Measurements from ENCODE around the gene GUCA2A.

GUCA2A gene

DNA sequence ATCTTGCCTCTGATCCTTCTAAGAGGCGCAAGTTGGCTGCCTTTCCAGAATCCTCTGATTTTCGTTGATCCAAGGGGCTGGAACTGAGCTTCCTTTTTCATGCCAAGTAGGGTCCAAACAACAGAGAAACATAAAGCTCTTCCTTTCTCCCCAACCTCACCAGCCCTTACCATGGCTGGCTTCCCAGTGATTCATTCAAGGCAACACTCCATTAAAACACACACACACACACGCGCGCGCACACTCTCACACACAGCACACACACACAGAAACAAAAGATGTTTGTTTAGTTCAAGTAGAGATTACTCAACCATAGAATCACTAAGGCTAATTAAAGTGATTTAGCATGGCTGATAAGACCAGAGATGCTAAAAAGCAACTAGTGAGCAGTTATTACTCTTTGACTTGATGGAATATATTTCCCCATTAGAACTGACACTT lies 13.0 kb upstream of the GUCA2A start:
- DNase-seq (ENCODE audit: low spot score) (no peak), FAIRE-seq (no peak)

DNA sequence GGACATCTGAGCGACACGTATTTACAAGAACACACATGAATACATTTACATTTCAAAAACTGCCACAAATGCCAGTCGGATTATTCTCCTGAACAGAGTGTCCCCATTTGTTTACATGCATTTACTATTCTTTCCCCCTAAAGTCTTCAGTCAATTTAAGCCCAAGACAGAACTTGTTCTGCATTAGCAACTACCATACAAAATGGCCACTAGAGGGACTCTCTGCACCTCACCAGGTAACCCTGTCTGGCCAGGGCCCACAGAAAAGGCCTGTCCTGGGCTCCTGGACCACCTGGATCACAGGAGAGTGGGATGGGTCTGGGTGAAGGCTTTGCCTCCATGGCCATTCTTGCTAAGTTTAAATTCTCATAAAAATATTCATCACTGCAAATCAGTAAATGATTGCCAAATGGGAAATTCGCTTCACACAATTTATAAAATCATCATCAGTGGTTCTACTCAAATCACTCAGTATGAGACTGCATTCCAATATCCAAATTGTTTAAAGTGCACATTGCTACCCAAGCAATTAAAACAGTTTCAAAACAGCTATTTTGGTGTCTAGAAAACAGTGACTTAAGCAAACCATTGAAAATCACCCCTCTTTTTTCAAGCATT lies 12.5 kb upstream of the GUCA2A start:
- FAIRE-seq: no peak
- peak; percentile 22 for DNase-seq (ENCODE audit: low spot score)

DNA sequence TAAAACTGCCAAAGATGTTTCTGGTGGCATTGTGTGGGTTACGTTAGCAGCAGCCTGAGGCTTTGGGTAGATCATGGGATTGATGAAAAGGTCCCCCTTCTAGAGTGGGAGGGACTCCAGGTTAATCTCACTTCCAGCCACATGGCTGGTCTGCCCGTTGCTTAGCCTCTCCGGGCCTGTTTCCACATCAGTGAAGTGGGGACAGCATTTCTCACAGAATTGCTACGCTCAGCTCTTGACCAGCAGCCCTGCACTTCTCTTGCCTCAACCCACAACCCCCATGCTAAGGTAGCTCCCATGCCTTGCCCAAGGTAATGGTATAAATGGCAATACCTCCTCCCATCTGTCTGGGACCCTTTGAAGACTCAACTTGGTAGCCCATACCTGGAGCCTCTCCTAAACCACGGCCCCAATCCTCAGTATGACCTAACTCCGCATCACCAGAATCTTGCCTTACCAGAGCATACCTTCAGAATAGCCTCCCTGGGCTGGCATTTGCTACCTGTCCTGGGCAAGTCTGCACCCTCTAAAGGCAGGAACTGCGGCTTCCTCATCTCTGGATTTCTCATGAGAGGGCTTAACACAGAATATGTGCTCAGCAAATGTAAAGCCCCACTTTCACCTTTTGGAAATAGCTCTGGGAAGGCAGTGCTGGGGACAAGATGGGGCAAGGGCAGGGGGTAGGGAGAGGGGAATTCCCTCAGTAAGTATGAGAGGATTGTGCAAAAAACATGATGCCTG lies 10.9 kb upstream of the GUCA2A start:
- FAIRE-seq (no peak), DNase-seq (ENCODE audit: low spot score) (no peak)

DNA sequence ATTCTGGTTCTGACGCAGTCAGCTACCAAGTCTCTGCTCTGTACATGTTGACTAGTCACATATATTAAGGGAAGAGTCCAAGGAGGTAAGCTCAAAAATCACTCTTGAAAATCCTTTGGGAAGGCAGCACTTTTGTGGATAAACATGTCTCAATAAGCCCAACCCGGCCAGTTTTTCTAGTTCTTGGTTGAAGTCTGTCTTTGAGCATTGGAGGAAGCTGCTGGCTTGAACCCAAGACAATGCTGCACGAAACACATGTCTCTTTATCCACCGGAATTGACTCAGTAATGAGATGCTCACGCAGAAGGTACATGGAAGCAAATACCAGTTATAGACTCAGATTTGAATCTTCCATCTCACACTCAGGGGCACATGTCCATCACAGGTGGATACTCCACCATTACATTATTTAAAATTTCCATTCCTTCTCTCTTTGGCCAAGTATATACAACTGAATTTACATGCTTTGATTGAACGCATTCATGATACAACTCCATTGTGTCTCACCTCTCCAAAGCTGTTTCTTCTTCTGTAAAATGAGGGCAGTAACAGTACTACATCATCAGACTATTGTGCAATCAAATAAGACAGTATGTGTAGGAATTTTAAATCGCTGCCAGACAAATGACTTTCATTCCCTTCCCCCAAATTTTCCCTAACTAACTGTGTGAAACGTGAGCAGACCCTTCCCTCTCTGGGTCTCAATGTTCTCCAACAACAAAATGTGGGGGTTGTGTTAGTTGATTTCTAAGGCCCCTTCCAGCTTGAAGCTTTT lies 9.6 kb upstream of the GUCA2A start:
- DNase-seq (ENCODE audit: low spot score) (no peak), FAIRE-seq (no peak)

DNA sequence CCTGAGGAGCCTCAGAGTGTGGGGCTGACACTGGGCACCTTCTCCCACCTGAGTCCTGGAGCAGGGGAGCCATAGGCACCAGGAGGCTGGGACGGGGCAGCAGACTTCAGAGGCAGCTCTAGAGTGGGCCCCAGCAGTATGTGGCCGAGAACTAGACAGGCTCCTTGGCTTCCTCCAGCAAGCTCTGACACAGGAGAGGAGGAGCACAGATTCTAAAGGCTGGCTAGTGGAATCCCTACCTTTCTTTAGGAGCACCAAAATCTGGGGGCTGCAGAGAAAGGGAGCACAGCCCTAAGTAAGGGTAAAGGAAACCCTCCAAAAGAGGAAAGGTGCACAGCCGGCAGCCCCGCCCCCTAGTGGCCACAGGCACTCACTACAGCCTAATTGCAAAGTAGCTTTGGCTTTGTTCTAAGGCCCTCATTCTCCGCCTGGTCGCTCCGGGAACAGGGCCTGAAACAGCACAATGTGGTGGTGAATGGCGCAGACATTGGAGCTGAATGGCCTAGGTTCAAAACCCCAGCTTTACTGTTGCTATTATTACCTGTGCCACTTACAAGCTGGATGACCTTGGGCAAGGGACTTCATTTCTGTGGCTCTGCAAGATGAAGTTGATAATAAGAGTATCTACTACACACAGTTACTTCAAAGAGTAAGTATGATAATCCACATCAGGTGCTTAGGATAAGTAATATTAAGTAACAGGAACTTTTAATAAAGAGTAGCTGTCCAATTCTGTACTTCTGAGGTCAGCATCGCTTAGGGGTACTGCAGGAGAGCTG lies 8.8 kb upstream of the GUCA2A start:
- FAIRE-seq (no peak), DNase-seq (ENCODE audit: low spot score) (peak; percentile 27)

DNA sequence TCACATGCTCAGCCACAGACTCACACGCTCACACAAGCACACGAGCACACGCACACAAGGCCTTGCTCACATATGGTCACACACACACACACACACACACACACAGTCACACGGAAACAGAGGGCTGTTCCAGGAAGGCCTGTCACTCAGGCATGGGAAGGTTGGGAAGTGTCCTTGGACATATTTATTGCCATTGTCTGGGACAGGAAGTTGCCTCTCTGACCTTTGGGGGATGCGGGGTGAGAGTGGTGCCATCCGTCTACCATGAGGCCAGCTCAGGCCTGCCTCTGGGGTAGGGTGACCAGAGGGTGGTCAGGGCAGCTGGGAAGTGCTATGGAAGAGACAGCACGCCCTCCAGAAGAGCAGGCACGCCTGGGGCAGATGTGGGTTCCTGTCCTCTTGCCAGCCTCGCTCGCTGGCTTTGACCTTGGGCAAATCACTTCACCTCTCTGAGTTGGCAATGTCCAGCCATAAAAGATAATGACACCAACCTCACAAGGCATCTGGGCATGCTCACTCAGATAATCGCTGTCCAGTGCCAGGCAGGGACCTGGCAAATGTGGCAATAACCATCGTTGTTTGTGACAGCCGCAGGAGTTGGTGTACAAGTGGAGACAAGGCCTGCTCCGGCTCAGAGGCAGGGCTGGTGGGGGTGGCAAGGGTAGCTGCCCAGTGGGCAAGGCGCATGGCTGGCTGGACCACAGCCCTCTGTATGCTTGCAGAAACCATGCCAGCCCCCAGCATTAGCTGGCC lies 8.0 kb upstream of the GUCA2A start:
- FAIRE-seq: no peak
- DNase-seq (ENCODE audit: low spot score): no peak

DNA sequence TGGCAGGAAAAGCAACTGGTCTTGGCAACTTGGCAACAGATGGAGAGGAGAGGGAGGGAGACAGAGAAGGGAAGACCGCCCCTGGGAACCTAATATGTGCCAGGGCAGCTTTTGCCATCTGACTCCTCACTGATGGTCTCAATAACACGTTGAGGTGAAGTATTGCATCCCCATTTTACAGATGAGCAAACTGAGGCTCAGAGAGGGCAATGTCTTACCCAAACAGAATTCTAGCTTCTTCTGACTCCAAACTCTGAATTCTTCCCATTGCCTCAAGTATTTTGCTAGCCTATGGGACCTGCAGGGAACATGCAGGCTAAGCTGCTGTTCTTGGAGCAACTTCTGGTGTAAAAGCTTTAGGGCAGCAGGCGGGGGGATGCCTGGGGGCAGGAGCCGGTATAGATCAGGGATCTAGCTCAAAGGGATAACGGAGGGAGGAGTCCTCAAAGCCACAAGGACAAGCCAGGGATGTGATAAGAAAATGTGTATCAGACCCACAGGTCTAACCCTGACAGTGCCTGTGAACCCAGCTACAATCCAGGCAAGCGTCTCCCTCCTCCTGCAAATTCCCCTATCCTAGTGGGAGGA lies 7.2 kb upstream of the GUCA2A start:
- no peak for FAIRE-seq

DNA sequence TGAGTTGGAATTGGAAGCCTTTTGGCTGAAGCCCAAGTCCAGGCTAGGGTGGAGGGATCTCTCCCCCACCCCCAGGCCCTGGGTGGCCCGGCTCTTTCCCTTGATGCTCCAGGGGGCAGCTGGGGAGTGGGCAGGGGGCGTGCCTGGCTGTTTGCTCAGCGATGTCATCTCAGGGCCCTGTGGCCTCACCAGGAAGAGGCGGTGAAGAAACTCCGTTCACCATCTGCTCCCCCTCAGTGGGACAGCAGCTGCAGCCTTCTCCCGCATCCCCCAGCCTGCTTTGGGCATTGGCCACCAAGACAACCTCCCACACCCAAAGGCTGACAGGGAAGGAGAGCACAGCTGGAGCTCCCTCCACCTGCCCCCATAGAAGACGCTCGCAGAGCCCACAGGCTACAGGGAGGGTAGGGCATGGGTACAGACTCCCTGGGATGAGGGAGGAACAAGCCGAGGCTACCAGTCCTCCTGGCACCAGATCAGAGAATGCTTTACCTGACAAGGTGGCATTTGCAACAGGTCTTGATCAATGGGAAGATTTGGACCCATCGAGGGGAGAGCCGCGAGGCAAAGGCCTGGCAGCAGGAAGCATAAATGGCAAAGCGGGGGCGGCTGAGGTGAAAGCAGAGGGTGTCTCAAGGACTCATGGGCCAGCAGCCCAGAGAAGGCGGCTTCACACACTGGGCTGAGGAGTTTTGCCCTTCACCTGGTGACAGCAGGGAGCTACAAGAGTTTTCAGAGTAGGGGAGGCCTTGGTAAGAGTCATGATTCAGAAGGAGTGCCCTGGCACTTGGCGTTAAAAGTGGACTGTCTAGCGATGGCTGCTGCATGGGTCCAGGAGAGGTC lies 6.5 kb upstream of the GUCA2A start:
- DNase-seq (ENCODE audit: low spot score): no peak
- no peak for FAIRE-seq

More for the DNA sequence above, 7.2 kb upstream of the GUCA2A start:
- DNase-seq (ENCODE audit: low spot score): no peak

DNA sequence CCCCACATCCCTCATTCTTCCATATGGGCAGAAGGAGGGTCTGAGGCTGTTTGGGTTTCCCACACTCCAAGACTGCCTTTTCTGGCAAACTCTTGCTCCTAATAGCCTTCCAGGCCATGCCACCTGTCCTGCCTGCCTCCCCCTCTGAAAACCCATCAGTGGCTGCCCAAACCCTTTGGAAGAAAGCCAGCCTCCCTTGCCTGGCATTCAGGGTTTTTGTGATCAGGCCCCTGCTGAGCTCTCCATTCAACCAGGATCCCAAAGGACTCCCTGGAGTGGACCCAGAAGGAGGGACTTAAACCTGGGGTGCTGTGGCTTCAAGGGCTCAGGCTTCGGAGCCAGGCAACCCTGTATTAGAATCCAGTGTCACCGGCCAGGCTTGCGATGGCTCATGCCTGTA lies 4.2 kb upstream of the GUCA2A start:
- DNase-seq (ENCODE audit: low spot score): no peak
- FAIRE-seq: no peak

DNA sequence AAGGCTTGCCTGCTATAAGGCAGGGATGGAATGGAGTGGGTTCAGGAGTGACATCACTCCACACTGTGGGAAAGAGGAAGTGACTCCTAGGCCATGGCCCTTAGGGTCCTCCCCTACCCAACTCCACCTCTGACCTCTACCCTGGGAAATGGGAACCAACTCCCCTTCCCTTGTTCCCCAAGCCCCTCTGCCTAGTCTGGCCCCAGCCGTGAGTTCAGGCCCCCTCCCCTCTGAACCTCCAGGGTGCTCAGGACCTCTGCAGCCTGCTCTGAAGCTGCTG lies 3.8 kb upstream of the GUCA2A start:
- DNase-seq (ENCODE audit: low spot score) (no peak), FAIRE-seq (no peak)

DNA sequence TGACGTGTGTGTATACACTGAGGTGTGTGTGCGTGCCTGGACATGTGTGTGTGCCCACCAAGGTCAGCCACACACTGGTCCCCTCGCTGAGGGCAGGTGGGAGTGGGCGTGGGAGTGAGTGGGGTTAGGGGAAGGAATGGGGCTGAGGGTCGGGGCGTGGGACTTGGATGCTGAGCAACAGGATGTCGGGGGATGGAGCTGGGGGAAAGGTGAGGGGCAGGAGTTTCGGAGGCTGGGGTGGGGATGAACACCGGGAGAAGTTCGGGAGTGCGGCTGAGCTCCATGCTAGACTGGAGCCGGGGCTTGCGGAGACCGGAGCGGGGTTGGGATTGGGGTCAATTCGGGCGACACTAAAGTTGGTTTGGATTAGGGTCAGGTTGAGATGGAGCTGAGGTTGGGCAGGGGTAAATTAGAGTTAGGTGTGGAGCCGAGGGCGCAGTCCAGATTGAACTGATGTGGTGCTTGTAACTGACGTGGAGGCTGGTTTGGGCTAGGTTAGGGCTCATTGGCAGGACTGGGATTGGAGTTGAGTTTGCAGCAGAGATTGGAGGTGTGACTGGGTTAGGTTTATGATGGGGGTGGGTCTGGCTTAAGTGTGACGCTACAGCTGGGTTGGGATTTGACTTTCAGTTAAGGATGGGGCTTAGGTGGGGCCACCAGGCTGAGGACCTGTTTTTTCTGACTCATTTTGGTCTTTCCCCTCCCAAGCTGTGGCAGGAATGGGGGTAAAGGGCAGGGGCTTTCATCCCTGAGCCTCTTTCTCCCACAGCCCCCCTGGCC lies 3.3 kb upstream of the GUCA2A start:
- FAIRE-seq (no peak), DNase-seq (ENCODE audit: low spot score) (no peak)

DNA sequence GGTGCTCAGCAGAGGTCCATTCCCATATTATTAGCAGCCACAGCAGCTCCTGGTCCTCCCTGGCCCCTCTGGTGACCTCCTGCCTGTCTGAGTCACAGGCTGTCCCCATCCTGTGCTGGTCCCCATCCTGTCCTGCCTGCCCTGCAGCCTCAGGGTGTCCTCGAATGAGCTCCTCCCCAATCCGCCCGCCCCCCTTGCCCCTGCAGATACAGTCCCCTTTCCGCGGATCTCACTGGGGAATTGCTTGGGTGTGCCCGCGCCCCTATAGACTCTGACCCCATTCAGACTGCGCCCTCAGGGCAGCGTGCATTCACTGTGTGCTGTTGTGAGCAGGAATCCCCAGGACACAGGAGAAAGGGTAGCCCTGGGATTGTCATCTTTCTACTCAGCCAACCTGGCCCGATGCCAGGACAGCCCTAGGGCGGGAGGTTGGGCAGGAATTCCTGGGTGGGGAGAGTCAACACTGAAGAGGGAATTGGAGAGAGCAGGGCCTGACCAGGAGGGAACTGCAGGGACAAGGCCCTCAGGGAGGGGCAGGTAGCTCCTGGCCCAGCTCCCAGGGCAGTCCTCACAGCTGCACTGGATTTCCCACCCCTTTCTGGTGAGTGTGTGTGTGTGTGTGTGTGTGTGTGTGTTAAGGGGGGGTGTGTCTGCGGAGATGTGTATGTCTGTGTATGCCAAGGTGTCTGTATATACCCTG lies 1.1 kb upstream of the GUCA2A start:
- no peak for FAIRE-seq
- peak; percentile 52 for DNase-seq (ENCODE audit: low spot score)

DNA sequence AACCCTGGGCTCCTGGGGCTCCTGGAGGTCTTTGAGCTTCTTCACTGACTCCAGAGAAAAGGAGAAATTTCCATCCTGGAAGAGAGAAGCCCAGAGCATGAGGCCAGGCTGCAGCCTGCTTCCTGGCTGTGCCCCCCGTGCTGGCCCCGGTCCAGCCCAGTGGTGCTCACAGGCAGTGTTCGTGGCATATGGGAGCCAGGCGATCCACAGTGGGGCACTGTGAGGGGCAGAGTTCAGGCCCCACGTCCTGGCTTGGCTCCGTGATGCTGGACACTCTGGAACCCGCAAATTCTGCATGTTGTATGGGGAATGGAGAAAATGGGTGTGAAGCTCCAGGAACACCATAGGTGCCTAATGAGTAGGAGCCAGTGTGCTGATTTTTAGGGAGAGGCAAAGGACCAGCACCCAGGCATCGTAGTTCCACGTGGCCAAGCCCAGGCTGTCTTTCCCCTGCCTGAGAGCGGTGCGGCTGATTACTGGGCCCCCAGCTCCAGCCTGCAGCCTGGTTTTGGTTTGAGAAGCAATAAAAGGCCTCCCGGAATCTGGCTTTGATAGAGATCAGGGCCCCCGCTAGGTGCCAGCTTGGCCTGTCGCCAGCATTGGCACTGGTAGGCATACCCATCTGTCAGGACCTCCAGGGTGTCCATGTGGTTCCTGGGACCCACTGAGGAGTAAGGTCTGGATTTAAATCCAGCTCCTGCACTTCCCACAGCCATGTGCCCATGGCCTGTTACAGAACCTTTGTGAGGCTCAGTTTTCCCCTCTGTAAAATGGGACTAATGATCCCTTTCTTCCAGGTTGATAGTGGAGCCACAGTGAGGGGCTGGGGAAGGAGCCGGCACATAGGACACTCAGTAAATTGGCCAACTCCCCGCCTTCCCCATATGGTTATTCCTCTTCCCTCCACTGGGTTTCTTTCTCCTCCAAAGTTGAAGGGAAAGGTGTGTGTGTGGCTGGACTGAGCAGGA lies 725 bp downstream of the GUCA2A start:
- FAIRE-seq (no peak), DNase-seq (ENCODE audit: low spot score) (no peak)

DNA sequence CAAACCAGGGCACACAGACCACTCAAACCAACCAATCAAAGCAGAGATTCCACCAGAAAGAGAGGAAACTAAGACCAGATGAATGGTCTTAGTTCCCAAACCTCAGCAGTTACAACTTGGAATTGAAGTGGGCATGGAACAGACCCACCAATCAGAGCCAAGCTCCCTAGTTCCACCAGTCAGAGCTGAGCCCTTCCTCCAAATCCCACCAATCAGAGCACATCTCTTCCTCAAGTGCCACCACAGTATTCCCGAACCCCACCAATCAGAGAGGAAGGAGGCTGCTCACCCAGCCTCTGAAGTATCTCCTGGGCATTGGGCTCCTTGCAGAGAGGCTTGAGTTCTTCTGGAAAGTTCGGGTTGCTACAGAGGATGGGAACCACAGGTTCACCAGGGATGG lies 1.4 kb downstream of the GUCA2A start:
- DNase-seq (ENCODE audit: low spot score) (no peak), FAIRE-seq (no peak)

DNA sequence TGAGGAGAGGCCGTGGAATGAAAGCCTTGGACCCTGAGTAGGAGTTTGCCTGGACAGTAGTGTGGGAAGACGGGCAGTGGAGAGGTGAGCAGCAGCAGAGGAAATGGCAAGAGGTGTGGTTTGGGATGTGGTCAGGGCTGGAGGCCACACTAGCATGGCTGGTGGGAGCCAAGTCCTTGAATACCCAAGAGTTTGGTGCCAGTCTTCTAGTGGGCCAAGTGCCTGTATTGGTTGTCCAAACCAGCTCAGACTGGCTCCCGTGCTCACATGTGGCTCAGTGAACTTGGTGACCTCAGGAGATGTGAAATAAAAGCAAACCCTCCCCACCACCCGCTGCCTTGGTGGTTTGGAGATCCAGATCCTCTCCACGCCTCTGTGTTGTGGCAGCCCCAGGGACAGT lies 2.4 kb downstream of the GUCA2A start:
- no peak for FAIRE-seq
- DNase-seq (ENCODE audit: low spot score): no peak

DNA sequence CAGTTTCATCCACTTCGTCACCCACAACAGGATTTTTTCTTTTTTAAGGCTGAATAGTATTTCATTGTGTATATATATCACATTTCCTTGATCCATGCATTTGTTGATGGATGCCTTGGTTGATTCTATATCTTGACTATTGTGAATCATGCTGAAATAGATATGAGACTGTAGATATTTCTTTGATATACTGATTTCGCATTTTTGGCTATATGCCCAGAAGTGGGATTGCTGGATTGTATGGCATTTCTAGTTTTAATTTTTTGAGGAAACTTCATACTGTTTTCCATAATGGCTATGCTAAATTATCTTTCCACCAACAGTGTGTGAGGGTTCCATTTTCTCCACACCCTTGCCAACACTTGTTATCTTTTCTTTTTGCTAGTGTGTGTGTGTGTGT lies 6.4 kb downstream of the GUCA2A start:
- DNase-seq (ENCODE audit: low spot score) (no peak), FAIRE-seq (no peak)

DNA sequence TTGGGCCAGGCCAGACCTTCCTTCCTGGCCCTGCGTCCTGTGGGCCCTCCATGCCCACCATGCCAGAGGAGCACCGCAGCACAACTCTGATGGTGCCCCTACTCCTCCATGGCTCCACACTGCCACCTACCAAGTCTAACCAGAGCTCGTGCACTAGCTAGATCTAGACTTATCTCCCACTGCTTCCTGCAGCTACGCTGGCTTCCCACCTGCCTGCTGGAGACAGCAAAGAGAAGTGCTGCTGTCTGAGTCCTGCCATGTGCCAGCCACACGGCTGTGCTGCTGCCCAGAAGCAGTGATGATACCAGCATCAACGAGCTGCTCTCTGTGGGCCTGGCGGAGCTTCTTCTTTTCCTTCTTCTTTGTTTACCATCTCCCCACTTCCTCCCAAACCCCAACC lies 6.9 kb downstream of the GUCA2A start:
- FAIRE-seq (no peak), DNase-seq (ENCODE audit: low spot score) (no peak)

All from RCC 7860 (cell line).